GM19193 (cell line): Measurements from ENCODE around the gene GALNT2.

Source experiments
- POLR2A ChIP-seq: IDR thresholded peaks from 4 replicates; pipeline ENCODE4 v1.6.1; 2011; ENCODE audit not compliant: insufficient read depth, insufficient read length; ENCODE audit errors: extremely low read depth

GALNT2 gene

DNA sequence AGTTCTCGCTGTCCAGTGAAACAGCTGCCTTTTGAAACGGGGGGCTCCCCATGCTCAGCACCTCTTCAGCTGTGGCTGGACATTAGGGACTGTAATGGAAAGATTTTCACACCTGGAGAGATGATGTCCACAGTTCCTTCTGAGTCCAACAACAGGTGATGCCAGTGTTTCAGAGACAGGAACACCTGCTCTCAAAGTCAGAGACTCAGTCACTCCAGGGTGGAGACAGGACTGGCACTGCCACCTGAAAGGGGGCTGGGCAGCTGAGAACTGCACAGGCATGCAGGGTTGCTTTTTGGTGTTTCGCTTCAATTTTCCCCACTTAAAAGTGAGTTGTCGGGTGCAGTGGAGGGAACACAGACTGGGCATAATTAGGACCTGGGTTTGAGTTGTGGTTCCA lies 124.8 kb downstream of the GALNT2 start:
- TF ChIP-seq POLR2A = no peak

- no peak for TF ChIP-seq POLR2A
These were observed 127.5 kb downstream of the GALNT2 start for GRCh38 chr1:230194525-230194924.

DNA sequence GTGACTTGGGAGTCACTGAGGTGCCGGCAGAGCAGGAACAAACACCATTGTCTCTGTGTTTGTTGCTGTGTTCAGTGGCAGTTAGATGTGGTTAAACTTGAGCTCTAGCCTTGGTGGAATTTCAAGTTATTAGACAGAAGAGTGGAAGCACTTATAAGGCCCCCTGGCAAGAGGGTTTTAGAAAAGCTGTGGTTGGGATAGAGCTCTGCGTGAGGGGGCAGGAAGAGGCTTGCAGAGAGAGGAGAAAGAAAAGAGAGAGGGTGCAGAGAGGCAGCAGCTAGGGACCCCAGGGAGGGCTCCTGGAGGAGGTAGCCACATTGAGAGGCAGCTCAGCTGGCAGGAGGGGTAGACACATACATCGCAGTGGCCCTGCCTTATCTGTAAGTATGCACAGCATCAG lies 128.2 kb downstream of the GALNT2 start:
- TF ChIP-seq POLR2A = no peak

DNA sequence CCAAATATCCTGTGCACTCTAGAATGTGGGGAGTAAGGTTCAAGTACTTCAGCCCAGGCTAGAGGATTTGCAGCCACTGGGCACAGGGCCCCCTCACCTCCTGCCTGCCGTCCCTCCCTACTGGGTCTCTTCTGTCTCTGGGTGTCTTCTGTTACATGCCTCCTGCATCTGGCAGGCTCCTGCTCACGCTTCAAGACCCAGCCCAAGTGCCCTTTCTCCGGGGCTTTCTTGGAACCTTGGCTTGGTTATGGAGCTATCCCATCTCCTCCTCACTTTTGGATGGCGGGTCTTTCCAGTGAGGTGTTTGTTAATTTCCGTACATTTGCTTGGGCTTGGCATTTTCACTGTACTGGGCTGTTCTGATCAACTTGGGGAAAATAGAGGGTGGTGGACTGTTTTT lies 129.0 kb downstream of the GALNT2 start:
- TF ChIP-seq POLR2A = no peak

DNA sequence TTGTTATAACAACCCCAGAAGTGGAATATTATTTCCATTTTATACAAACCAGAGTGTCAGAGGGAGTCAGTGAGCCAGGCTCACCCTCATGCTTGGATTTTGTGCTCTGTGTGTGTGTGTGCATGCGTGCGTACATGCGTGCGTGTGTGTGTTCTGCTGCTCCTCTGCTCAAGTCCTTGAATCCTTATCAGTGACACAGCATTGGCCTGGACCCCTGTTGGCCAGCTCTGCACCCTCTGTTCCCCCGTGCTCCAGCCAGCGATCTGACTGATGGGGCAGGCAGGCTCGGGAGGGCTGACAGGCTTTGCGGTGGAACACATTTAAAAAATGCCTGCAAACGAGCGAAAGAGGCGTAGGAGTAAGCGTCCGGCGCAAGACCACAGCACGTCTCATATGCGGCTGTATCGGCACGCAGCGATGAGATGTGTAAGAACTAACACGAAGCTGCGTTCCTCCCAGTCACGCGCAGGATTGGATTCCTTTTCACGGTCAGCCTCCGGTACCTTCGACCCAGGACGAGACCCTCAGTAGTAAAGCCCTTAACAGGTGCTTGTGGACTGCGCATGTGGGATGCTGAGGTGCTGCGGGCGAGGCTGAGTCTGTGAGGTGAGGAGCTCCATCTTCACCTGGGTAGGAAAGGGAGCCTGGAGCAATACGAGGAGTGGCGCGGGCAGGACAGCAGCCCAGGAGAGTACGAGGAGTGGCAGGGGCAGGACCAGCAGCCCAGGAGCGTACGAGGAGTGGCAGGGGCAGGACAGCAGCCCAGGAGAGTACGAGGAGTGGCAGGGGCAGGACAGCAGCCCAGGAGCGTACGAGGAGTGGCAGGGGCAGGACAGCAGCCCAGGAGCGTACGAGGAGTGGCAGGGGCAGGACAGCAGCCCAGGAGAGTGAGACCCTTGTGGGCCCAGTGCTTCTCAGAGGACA lies 130.9 kb downstream of the GALNT2 start:
- TF ChIP-seq POLR2A = no peak

GRCh38 chr1:230199034-230199433 lies 132.0 kb downstream of the GALNT2 start:
- TF ChIP-seq POLR2A = no peak

GRCh38 chr1:230199554-230199953 lies 132.5 kb downstream of the GALNT2 start:
- no peak for TF ChIP-seq POLR2A

DNA sequence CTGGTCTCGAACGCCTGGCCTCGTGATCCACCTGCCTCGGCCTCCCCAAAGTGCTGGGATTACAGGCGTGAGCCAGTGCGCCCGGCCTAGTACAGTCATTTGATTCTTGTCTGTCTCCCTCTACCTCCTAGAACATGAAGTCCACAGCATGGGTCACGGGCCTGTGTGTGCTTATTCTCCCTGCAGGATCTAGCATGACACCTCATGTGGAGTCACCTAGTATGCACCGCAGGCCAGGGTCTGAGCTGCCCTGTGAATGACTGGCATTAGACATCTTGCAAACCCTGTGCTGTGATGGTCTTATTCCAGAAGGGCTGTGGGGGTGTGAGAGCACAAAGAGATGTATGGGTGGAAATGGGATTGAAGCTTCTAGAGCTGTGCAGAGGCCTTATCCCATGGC lies 133.2 kb downstream of the GALNT2 start:
- no peak for TF ChIP-seq POLR2A

DNA sequence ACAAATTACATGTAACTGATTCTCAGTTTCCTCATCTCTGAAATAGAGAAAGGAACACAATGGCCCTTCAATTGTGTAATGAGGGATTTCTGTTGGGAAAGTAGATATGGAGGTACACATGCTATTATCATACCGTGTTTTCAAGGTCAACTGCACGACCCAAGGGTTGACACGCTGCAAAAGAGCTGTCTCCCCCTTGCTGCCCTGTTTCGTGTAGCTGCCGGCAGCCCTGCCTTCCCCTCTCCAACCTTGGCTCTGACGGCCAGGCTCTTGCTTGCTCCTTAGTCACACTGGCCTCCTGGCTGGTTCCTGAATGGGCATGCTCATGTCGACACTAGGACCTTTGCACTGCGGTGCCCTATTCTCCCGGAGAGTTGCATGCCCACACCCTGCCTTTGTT lies 134.4 kb downstream of the GALNT2 start:
- no peak for TF ChIP-seq POLR2A

DNA sequence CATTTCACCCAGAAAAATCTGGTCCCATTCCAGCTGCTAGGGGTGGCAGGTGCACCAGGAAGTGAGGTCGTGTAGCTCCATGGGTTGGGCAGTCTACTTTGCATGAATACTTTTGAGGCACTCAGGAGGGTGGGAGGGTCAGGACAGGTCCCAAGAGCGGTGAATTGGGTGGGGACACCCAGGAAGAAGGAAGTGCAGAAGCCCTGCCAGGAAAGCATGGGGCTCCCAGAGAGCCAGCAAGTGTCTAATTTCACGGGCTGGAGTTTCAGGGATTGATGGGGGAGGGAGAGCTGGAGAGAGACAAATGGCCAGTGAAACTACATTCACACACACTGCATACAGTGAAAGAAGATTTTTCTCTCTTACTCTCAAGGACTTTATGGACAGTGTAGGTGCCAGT lies 137.8 kb downstream of the GALNT2 start:
- no peak for TF ChIP-seq POLR2A

DNA sequence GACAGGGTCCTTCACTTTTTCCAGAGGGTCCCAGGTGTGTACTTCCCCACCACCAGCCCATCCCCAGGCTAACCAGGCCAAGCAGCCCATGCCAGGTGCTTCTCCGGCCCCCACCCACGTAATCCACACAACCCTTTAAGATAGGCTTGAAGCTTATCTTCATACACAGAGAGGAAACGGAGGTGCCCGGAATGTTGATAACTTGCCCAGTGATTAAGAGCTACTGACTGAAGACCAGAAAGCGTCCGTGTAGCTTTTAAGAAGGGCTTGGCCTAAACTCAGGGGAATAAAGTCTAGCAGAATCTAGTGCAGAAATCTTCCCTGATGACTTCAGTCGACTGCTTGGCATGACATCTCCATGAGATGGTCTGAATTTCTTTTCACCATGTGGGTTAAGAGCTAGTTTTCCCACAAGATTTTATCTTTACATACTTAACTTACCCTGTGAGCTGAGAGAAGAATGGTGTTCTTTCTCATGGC lies 138.7 kb downstream of the GALNT2 start:
- TF ChIP-seq POLR2A = no peak

- no peak for TF ChIP-seq POLR2A
These were observed 139.2 kb downstream of the GALNT2 start for GRCh38 chr1:230206207-230206606.

DNA sequence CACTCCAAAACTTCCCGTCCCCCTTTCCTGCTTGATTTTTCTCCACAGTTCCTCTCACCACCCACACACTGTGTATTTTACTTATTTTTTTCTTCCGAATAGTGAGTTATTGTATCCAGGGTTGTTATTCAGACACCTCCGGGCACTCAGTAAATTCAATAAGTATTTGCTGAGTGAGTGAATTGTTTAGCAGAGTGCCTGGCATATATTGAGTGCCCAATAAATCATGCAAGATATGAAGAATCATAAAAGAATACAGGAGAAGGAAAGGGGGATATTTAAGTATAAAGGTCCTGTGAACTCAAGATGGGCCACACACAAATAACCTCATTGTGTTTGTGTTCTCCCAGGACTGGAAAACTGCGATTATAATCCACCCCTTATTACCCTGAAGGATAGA lies 139.9 kb downstream of the GALNT2 start:
- no peak for TF ChIP-seq POLR2A

DNA sequence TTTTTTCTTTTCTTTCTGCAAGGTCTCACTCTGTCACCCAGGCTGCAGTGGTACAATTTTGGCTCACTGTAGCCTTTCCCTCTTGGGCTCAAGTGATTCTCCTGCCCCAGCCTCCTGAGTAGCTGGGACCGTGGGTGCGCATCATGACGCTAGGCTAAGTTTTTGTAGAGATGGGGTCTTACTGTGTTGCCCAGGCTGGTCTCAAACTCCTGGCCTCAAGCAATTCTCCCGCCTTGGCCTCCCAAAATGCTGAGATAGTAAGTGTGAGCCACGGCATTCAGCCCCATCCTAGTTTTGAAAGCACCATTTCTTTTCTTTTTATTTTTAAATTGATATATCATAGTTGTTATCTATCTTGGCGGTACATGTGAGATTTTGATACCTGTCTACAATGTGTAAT lies 140.6 kb downstream of the GALNT2 start:
- no peak for TF ChIP-seq POLR2A

- TF ChIP-seq POLR2A = no peak
These were observed 141.7 kb downstream of the GALNT2 start for GRCh38 chr1:230208619-230209261.

DNA sequence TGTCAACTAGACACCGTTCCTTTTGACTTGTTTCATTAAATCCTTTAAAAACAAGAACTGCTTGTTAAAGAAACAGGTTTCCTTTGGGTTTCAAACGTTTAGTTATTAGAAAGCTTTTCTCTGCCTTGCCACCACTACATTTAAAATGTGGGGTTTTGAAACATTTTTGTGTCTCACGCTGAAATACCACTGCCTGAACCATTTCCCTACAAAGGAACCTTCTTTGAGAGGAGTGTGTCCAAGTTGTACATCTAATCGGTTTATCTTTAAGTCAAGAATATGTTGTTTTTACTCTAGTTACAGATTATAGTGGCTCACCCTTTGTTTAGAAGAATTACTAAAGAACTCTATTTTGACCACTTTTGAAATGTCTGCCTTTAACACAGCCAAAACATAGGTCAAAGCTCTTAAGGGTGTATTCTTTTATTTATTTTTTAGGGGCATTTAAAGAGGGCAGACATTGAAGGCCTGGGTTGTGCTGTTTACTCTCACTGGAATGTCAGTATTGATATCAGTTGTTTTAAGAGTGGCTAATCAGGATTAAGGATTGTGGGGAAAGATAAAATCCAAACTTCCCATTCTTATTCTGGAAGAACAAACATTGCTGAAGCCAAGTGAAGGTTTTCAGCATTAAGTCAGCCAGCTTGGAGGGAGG lies 143.4 kb downstream of the GALNT2 start:
- no peak for TF ChIP-seq POLR2A

- TF ChIP-seq POLR2A = no peak
These were observed 143.9 kb downstream of the GALNT2 start for GRCh38 chr1:230210981-230211336.
